Endodermal cell (in vitro differentiated cells): ENCODE measurements around the gene CPED1. TPM values are rescaled to one million over a fixed set of nuclear protein-coding genes. Genes with fewer than 3 reads are reported as not detected.

Experiments
- DNase-seq: peaks from one replicate; pipeline ENCODE4 v3.0.0-alpha.2; 2017
- H3K27ac ChIP-seq: 2 replicates; pipeline ENCODE4 v1.5.1; 2013; ENCODE audit warnings: mild to moderate bottlenecking, low read depth, low read length, moderate library complexity
- H3K27me3 ChIP-seq: 2 replicates; pipeline ENCODE4 v1.6.1; 2013; ENCODE audit warnings: mild to moderate bottlenecking, low read length, moderate library complexity; ENCODE audit not compliant: insufficient read depth, control insufficient read depth, poor library complexity, severe bottlenecking
- H3K36me3 ChIP-seq: 2 replicates; pipeline ENCODE4 v1.7.0; 2013; ENCODE audit warnings: mild to moderate bottlenecking, low read length, moderate library complexity; ENCODE audit not compliant: control insufficient read depth, insufficient read depth
- H3K4me1 ChIP-seq: one replicate; pipeline ENCODE4 v1.7.0; 2013; ENCODE audit warnings: low read length; ENCODE audit not compliant: control insufficient read depth, insufficient read depth
- H3K4me3 ChIP-seq: 2 replicates; pipeline ENCODE4 v1.5.1; 2013; ENCODE audit warnings: mild to moderate bottlenecking, low read length, moderate library complexity
- H3K9ac ChIP-seq: 2 replicates; pipeline ENCODE4 v1.6.1; 2013; ENCODE audit warnings: mild to moderate bottlenecking, low read length, moderate library complexity; ENCODE audit not compliant: poor library complexity, severe bottlenecking; ENCODE audit errors: extremely low read depth
- H3K9me3 ChIP-seq: 2 replicates; pipeline ENCODE4 v1.6.1; 2013; ENCODE audit warnings: mild to moderate bottlenecking, low read length, moderate library complexity; ENCODE audit not compliant: control insufficient read depth
- H3K27ac Mint-ChIP-seq: 2 replicates; pipeline ENCODE4 v1.8.0; 2020; ENCODE audit warnings: mixed read lengths
- H3K27me3 Mint-ChIP-seq: 2 replicates; pipeline ENCODE4 v1.8.0; 2021; ENCODE audit warnings: mild to moderate bottlenecking, mixed read lengths; ENCODE audit not compliant: insufficient read depth
- H3K36me3 Mint-ChIP-seq: 2 replicates; pipeline ENCODE4 v1.8.0; 2020; ENCODE audit warnings: low read depth, mixed read lengths
- H3K4me1 Mint-ChIP-seq: 2 replicates; pipeline ENCODE4 v1.8.0; 2020; ENCODE audit warnings: mixed read lengths
- H3K4me3 Mint-ChIP-seq: 2 replicates; pipeline ENCODE4 v1.8.0; 2020; ENCODE audit warnings: mild to moderate bottlenecking, moderate library complexity, mixed read lengths
- H3K9me3 Mint-ChIP-seq: 2 replicates; pipeline ENCODE4 v1.8.0; 2020; ENCODE audit warnings: mild to moderate bottlenecking, mixed read lengths
- CTCF ChIP-seq: fragments of 200-600 bp; sonication (generic); conservative IDR thresholded peaks from 2 replicates; pipeline ENCODE4 v1.5.0; 2021; ENCODE audit warnings: antibody characterized with exemption, mild to moderate bottlenecking
- WGBS, 2 experiments: methylation state at CpG; one replicate each; pipeline versions ENCODE4 v1.1.5 to v1.1.7; 2013; ENCODE audit warnings: missing lambda C conversion rate in 2 of 2, mixed read lengths in 1 of 2; ENCODE audit not compliant: insufficient coverage in 1 of 2, insufficient read length in 1 of 2; 5-methylcytosine and 5-hydroxymethylcytosine counted together
- total RNA-seq, 2 donors: library from RNA; stranded (reverse); fragmentation: NEBNext Ultra II Directional in 1 of 2; extraction: Animal tissue kit (Norgen Biotek cat#: 25700) in 1 of 2; gene quantifications; 2 replicates in 1 of 2; 3 replicates in 1 of 2; pipeline ENCODE4 v1.2.1, GENCODE V29; 2021

The CPED1 gene
- total RNA-seq, 2 donors from 2014 or later, result 1.1 TPM; not detected in 1

GRCh38 chr7:121300685-121301420, 312.3 kb downstream of the CPED1 start:
- H3K27ac ChIP-seq, result no peak overlapping the region
- Mint-ChIP-seq H3K9me3 (no peaks in the 10 kb centered on the region), H3K36me3 (no peaks in the 10 kb centered on the region), H3K27me3 (no peaks in the 10 kb centered on the region), H3K4me1 (peaks cover 6% of the 10 kb centered on the region), H3K27ac (no peak overlapping the region), H3K4me3 (no peak overlapping the region)
- H3K27me3 ChIP-seq, result no peaks in the 10 kb centered on the region
- peaks cover 2% of the 10 kb centered on the region for H3K4me1 ChIP-seq
- DNase-seq, result no peak
- no peak overlapping the region for H3K9ac ChIP-seq
- 97% methylated on average over 2 of the region's 2 CpGs; no CpG with 5 or more reads in 1 of the 2 experiments for WGBS, 2 experiments
- H3K9me3 ChIP-seq, result no peaks in the 10 kb centered on the region
- H3K36me3 ChIP-seq, result no peaks in the 10 kb centered on the region
- H3K4me3 ChIP-seq, result no peak overlapping the region
- no peak for TF ChIP-seq CTCF

- DNase-seq, result no peak
- no peaks in the 10 kb centered on the region for H3K36me3 ChIP-seq
- Mint-ChIP-seq H3K36me3 (no peaks in the 10 kb centered on the region), H3K27ac (no peak overlapping the region), H3K4me3 (no peak overlapping the region), H3K9me3 (no peaks in the 10 kb centered on the region), H3K27me3 (no peaks in the 10 kb centered on the region), H3K4me1 (peaks cover 6% of the 10 kb centered on the region)
- H3K9me3 ChIP-seq, result no peaks in the 10 kb centered on the region
- 94% methylated on average over 3 to 8 of the region's 9 CpGs for WGBS, 2 experiments
- TF ChIP-seq CTCF, result no peak
- no peaks in the 10 kb centered on the region for H3K27me3 ChIP-seq
- no peak overlapping the region for H3K4me3 ChIP-seq
- no peak overlapping the region for H3K27ac ChIP-seq
- no peak overlapping the region for H3K9ac ChIP-seq
- H3K4me1 ChIP-seq, result peaks cover 2% of the 10 kb centered on the region
These were observed 313.1 kb downstream of the CPED1 start for GRCh38 chr7:121301446-121302213.

- H3K4me1 Mint-ChIP-seq, result peaks cover 6% of the 10 kb centered on the region
- no peaks in the 10 kb centered on the region for H3K36me3 ChIP-seq
These were observed 313.8 kb downstream of the CPED1 start for GRCh38 chr7:121302214-121302745.

More at GRCh38 chr7:121302214-121302745, 313.8 kb downstream of the CPED1 start:
- Histone ChIP-seq H3K4me1 (peaks cover 2% of the 10 kb centered on the region), H3K9me3 (no peaks in the 10 kb centered on the region), H3K4me3 (no peak overlapping the region), H3K27ac (no peak overlapping the region), H3K27me3 (no peaks in the 10 kb centered on the region), H3K9ac (no peak overlapping the region)
- Mint-ChIP-seq H3K27ac (no peak overlapping the region), H3K27me3 (no peaks in the 10 kb centered on the region), H3K9me3 (no peaks in the 10 kb centered on the region), H3K4me3 (no peak overlapping the region), H3K36me3 (no peaks in the 10 kb centered on the region)
- 91 to 93% methylated on average over 8 of the region's 8 CpGs for WGBS, 2 experiments
- no peak for DNase-seq
- no peak for TF ChIP-seq CTCF
